ENCODE results near the gene IRF3.
"Not testable (repeated sequence)": the region's sequence is repeated elsewhere in the genome, so short reads cannot be mapped to it uniquely, and the experiment has no call there.

The IRF3 gene

GRCh38 chr19:49642492-49643035 lies 23.1 kb downstream of the IRF3 start:
- no peak for DNase-seq

- DNase-seq: peak; percentile 98 to 99
Measured at GRCh38 chr19:49641688-49642491, 23.8 kb downstream of the IRF3 start, which contains the start of gene SCAF1. SCAF1 (plus strand) TSS chr19:49642209; CDS start chr19:49645027, 2,818 bp downstream.

GRCh38 chr19:49640113-49640898 lies 25.4 kb downstream of the IRF3 start, which contains the start of gene RRAS:
RRAS (minus strand) TSS chr19:49640143; CDS start chr19:49640098, 45 bp downstream.
- peak; percentile 99 to 100 for DNase-seq

GRCh38 chr19:49639401-49640112 lies 26.1 kb downstream of the IRF3 start:
- DNase-seq: no peak

GRCh38 chr19:49637821-49638738 lies 27.6 kb downstream of the IRF3 start:
- DNase-seq: no peak

GRCh38 chr19:49636233-49636932 lies 29.3 kb downstream of the IRF3 start:
- no peak for DNase-seq

- DNase-seq: no peak
Measured at GRCh38 chr19:49635530-49636232, 30.0 kb downstream of the IRF3 start.

GRCh38 chr19:49633273-49633672 lies 32.4 kb downstream of the IRF3 start:
- DNase-seq: not testable (repeated sequence)

GRCh38 chr19:49632576-49632975 lies 33.1 kb downstream of the IRF3 start:
- DNase-seq: no peak

GRCh38 chr19:49631610-49632192 lies 34.0 kb downstream of the IRF3 start:
- no peak for DNase-seq

GRCh38 chr19:49631014-49631588 lies 34.6 kb downstream of the IRF3 start:
- no peak for DNase-seq

- no peak for DNase-seq
Measured at GRCh38 chr19:49629659-49630058, 36.0 kb downstream of the IRF3 start.

GRCh38 chr19:49626226-49626625 lies 39.4 kb downstream of the IRF3 start:
- no peak for DNase-seq

GRCh38 chr19:49624967-49625910 lies 40.4 kb downstream of the IRF3 start:
- no peak for DNase-seq

GRCh38 chr19:49617860-49618259 lies 47.8 kb downstream of the IRF3 start:
- DNase-seq: not testable (repeated sequence)

- no peak for DNase-seq
Measured at GRCh38 chr19:49616945-49617344, 48.7 kb downstream of the IRF3 start.

- DNase-seq: no peak
Measured at GRCh38 chr19:49616532-49616931, 49.1 kb downstream of the IRF3 start.

- no peak for DNase-seq
Measured at GRCh38 chr19:49615861-49616260, 49.8 kb downstream of the IRF3 start.
